Left ventricle myocardium inferior (tissue), 1 donor: Measurements from ENCODE around the gene GPR37. TPM values are rescaled to one million over a fixed set of nuclear protein-coding genes. Genes with fewer than 3 reads are reported as not detected.

Experiments
- DNase-seq: peaks from one replicate; pipeline ENCODE4 v3.0.0-alpha.2; 2020
- H3K27ac ChIP-seq: fragments of 200-600 bp; replicated peaks from 2 replicates; pipeline ENCODE4 v1.8.0; 2021
- H3K27me3 ChIP-seq: fragments of 200-600 bp; 2 replicates; pipeline ENCODE4 v1.8.0; 2021; ENCODE audit warnings: low read depth
- H3K36me3 ChIP-seq: fragments of 200-600 bp; 2 replicates; pipeline ENCODE4 v1.8.0; 2021
- H3K4me1 ChIP-seq: fragments of 200-600 bp; 2 replicates; pipeline ENCODE4 v1.8.0; 2021
- H3K4me3 ChIP-seq: fragments of 200-600 bp; 2 replicates; pipeline ENCODE4 v1.8.0; 2021; ENCODE audit warnings: mild to moderate bottlenecking, moderate library complexity
- H3K9me3 ChIP-seq: fragments of 200-600 bp; replicated peaks from 2 replicates; pipeline ENCODE4 v1.8.0; 2021
- CTCF ChIP-seq: fragments of 200-600 bp; IDR thresholded peaks from 2 replicates; pipeline ENCODE4 v1.8.0; 2021; ENCODE audit warnings: antibody characterized with exemption, mild to moderate bottlenecking, borderline replicate concordance
- intact Hi-C: fragments of 100-400 bp; cut with micrococcal nuclease; formaldehyde crosslinking; loops from one replicate; pipeline ENCODE4 v1.11.0; 2022
- total RNA-seq: library from RNA; stranded (reverse); fragmentation: NEBNext Ultra II Directional; extraction: Animal tissue kit (Norgen Biotek cat#: 25700); gene quantifications from one replicate; pipeline ENCODE4 v1.2.1, GENCODE V29; 2021
- donor health status: DM: no; HTN: yes; CAD: no; lungs with severe emphysema.

GPR37 gene
- total RNA-seq, 1 donor from 2014 or later: not detected

GRCh38 chr7:124796771-124797170 is 31.2 kb upstream of the GPR37 start:
- H3K4me1 ChIP-seq: no peaks in the 10 kb centered on the region
- no peak for TF ChIP-seq CTCF
- peaks cover 12% of the 10 kb centered on the region for H3K27me3 ChIP-seq
- peaks cover 20% of the 10 kb centered on the region for H3K9me3 ChIP-seq
- intact Hi-C loops: no loop called here
- no peak overlapping the region for H3K27ac ChIP-seq
- no peak overlapping the region for H3K4me3 ChIP-seq
- no peaks in the 10 kb centered on the region for H3K36me3 ChIP-seq
- DNase-seq: no peak

GRCh38 chr7:124792696-124793095 is 27.1 kb upstream of the GPR37 start:
- Histone ChIP-seq H3K27ac (no peak overlapping the region), H3K27me3 (peaks cover 16% of the 10 kb centered on the region), H3K9me3 (peaks cover 20% of the 10 kb centered on the region), H3K36me3 (no peaks in the 10 kb centered on the region), H3K4me3 (no peak overlapping the region), H3K4me1 (no peaks in the 10 kb centered on the region)
- DNase-seq: no peak
- intact Hi-C loops: no loop called here
- TF ChIP-seq CTCF: no peak

GRCh38 chr7:124792002-124792401 is 26.4 kb upstream of the GPR37 start:
- TF ChIP-seq CTCF: no peak
- no peaks in the 10 kb centered on the region for H3K4me1 ChIP-seq
- no peak overlapping the region for H3K4me3 ChIP-seq
- H3K36me3 ChIP-seq: no peaks in the 10 kb centered on the region
- peaks cover 16% of the 10 kb centered on the region for H3K27me3 ChIP-seq
- no peak for DNase-seq
- H3K27ac ChIP-seq: no peak overlapping the region
- intact Hi-C loops: no loop called here
- peaks cover 19% of the 10 kb centered on the region for H3K9me3 ChIP-seq

DNA sequence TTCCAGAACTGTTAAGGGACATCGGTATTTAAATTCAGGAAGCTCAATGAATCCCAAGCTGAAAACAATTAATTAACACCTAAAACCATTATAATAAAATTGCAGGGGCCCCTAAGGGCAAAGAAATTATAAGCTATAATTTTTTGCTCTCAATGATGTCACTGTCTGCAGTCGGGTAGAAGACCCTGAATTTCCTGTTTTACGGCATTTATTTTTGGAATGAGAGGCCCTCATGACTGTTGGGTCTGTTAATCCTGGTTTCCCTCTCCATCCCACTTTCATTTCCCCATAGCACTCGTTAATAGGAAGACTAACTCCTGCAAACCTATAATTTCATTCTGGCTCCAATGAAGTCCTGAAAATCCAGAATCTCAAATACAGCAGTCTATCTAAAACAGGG is 25.8 kb upstream of the GPR37 start:
- Histone ChIP-seq H3K4me3 (no peak overlapping the region), H3K27ac (no peak overlapping the region), H3K36me3 (no peaks in the 10 kb centered on the region), H3K27me3 (peaks cover 16% of the 10 kb centered on the region), H3K4me1 (no peaks in the 10 kb centered on the region), H3K9me3 (peaks cover 14% of the 10 kb centered on the region)
- intact Hi-C loops: no loop called here
- TF ChIP-seq CTCF: no peak
- DNase-seq: no peak

DNA sequence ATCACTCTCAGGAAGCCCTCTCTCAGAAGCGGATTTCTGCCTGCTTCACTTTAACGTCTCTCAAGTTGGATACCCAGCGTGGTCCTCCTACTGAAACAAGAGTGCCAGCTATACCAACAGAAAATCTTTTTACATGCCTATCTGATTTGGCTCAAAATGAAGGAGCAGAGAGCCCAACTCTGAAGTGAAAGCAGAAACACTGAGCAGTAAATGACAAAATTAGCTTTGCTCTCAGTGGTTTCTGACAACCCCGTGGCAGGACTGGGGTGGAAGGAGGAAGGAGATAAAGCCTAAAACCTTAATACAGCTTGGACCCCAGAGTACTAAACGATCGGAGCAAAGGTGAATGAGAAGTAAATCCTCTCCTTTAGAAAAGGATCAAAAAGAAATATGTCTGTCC is 25.1 kb upstream of the GPR37 start:
- H3K4me3 ChIP-seq: no peak overlapping the region
- no peaks in the 10 kb centered on the region for H3K4me1 ChIP-seq
- no peak for DNase-seq
- peaks cover 7% of the 10 kb centered on the region for H3K9me3 ChIP-seq
- peaks cover 16% of the 10 kb centered on the region for H3K27me3 ChIP-seq
- intact Hi-C loops: no loop called here
- H3K36me3 ChIP-seq: no peaks in the 10 kb centered on the region
- no peak overlapping the region for H3K27ac ChIP-seq
- no peak for TF ChIP-seq CTCF

- no peak for TF ChIP-seq CTCF
- DNase-seq: no peak
- intact Hi-C loops: loop anchor here (5.0 kb wide), 1 partner anchor 619 kb away; no protein-coding TSS in a partner anchor
- Histone ChIP-seq H3K4me3 (no peak overlapping the region), H3K9me3 (no peaks in the 10 kb centered on the region), H3K36me3 (no peaks in the 10 kb centered on the region), H3K27me3 (peaks cover 8% of the 10 kb centered on the region), H3K27ac (no peak overlapping the region), H3K4me1 (no peaks in the 10 kb centered on the region)
These were observed 20.4 kb upstream of the GPR37 start for GRCh38 chr7:124785994-124786393.
